ENCODE measurements around the gene ETS1. TPM values are rescaled to one million over a fixed set of nuclear protein-coding genes. Genes with fewer than 3 reads are reported as not detected.

Gene ETS1
- total and polyA plus RNA-seq, 5 donors from 2014 or later, result 489 to 1,033 (median 577) TPM

DNA sequence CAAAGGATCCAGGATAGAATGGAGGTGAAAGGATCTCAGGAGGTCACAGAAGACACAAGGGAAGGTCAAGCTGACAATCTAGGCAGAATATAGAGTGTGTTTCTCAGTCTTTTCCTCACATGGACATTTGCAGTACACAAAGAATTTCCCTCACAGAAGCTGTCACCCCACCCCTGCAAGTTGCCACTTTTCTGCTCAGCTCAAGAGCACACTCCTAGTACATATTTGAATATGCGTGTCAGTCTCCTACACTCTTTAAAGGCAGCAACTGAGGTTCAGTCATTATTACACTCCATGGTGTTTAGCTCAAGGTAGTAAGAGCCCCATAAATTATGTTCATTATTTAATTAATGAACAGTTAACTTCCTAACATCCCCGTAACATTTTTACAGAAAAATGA, 59.1 kb downstream of the ETS1 start:
- Mint-ChIP-seq H3K9me3 (peaks cover 0 to 1% (median 0%) of the 10 kb centered on the region in 7 donors), H3K27me3 (no peaks in the 10 kb centered on the region), H3K27ac (peak overlapping the region; percentile 90 to 99 (median 98)), H3K36me3 (peaks cover 4% of the 10 kb centered on the region), H3K4me3 (peak overlapping the region in 3 of 4 donors; percentile 15 to 74 (median 64)), H3K4me1 (peaks cover 22 to 79% (median 59%) of the 10 kb centered on the region in 4 donors)
- H3K27ac ChIP-seq (ENCODE audit: insufficient read depth, low read length, poor library complexity, severe bottlenecking), result peak overlapping the region; percentile 97
- no peak for ATAC-seq (ENCODE audit: low read depth in 2 of 2)
- H3K9me3 ChIP-seq (ENCODE audit: control insufficient read depth in 2 of 2, low read length in 2 of 2), result no peaks in the 10 kb centered on the region
- peak overlapping the region; percentile 51 for H3K4me3 ChIP-seq (ENCODE audit: low read depth, low read length)
- peak in 1 of 3 donors; percentile 22 for DNase-seq
- H3K4me1 ChIP-seq (ENCODE audit: control insufficient read depth, insufficient read depth, low read length, poor library complexity, severe bottlenecking), result peaks cover 62% of the 10 kb centered on the region
- no peaks in the 10 kb centered on the region for H3K27me3 ChIP-seq (ENCODE audit: control insufficient read depth, insufficient read depth, low read length)
- no peaks in the 10 kb centered on the region for H3K36me3 ChIP-seq (ENCODE audit: control insufficient read depth, insufficient read depth, low read length)

DNA sequence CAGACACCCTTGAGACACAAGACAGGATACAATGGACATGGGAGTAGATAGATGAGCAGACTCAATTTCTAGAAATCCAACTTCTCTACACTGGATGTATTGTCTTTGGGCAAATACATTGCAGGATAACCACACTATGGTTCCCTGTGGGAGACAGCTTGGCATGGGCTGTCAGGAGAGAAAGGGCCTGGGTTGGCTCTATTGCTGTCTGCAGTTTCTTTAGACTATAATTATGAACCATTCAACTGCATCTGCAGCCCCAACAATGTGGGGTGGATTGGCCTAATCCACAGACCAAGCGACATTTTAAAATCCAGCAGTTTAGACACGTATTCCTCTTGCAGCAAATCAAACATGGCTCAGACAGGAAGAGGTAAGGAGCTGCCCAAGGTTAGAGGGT, 60.3 kb downstream of the ETS1 start:
- H3K4me3 Mint-ChIP-seq, result peak overlapping the region; percentile 15 to 74 (median 46)
- peaks cover 4% of the 10 kb centered on the region for H3K36me3 Mint-ChIP-seq
- peak overlapping the region; percentile 90 to 99 (median 98) for H3K27ac Mint-ChIP-seq
- Histone ChIP-seq H3K27ac (ENCODE audit: insufficient read depth, low read length, poor library complexity, severe bottlenecking) (peak overlapping the region; percentile 97), H3K4me3 (ENCODE audit: low read depth, low read length) (peak overlapping the region; percentile 51), H3K27me3 (ENCODE audit: control insufficient read depth, insufficient read depth, low read length) (no peaks in the 10 kb centered on the region), H3K9me3 (ENCODE audit: control insufficient read depth in 2 of 2, low read length in 2 of 2) (no peaks in the 10 kb centered on the region), H3K36me3 (ENCODE audit: control insufficient read depth, insufficient read depth, low read length) (no peaks in the 10 kb centered on the region), H3K4me1 (ENCODE audit: control insufficient read depth, insufficient read depth, low read length, poor library complexity, severe bottlenecking) (peaks cover 69% of the 10 kb centered on the region)
- H3K4me1 Mint-ChIP-seq, result peaks cover 21 to 80% (median 63%) of the 10 kb centered on the region in 4 donors
- ATAC-seq (ENCODE audit: low read depth in 2 of 2) (no peak), DNase-seq (peak in 1 of 3 donors; percentile 19)
- peaks cover 6% of the 10 kb centered on the region for H3K27me3 Mint-ChIP-seq
- H3K9me3 Mint-ChIP-seq, result peaks cover 0 to 1% (median 0%) of the 10 kb centered on the region in 7 donors

- Histone ChIP-seq H3K4me3 (ENCODE audit: low read depth, low read length) (peak overlapping the region; percentile 81), H3K27me3 (ENCODE audit: control insufficient read depth, insufficient read depth, low read length) (no peaks in the 10 kb centered on the region), H3K9me3 (ENCODE audit: control insufficient read depth in 2 of 2, low read length in 2 of 2) (no peaks in the 10 kb centered on the region), H3K4me1 (ENCODE audit: control insufficient read depth, insufficient read depth, low read length, poor library complexity, severe bottlenecking) (peaks cover 69% of the 10 kb centered on the region), H3K36me3 (ENCODE audit: control insufficient read depth, insufficient read depth, low read length) (no peaks in the 10 kb centered on the region), H3K27ac (ENCODE audit: insufficient read depth, low read length, poor library complexity, severe bottlenecking) (peak overlapping the region; percentile 97)
- DNase-seq (peak; percentile 35 to 92 (median 84)), ATAC-seq (ENCODE audit: low read depth in 2 of 2) (peak; percentile 64 to 66)
- peaks cover 12% of the 10 kb centered on the region for H3K36me3 Mint-ChIP-seq
- peaks cover 6% of the 10 kb centered on the region for H3K27me3 Mint-ChIP-seq
- H3K27ac Mint-ChIP-seq, result peak overlapping the region; percentile 90 to 99 (median 98)
- H3K9me3 Mint-ChIP-seq, result peaks cover 0 to 1% (median 0%) of the 10 kb centered on the region in 7 donors
- peaks cover 21 to 76% (median 62%) of the 10 kb centered on the region in 4 donors for H3K4me1 Mint-ChIP-seq
- H3K4me3 Mint-ChIP-seq, result peak overlapping the region; percentile 57 to 86 (median 72)
Observed at GRCh38 chr11:128525411-128526243, 61.7 kb downstream of the ETS1 start.

GRCh38 chr11:128524172-128524571, 63.2 kb downstream of the ETS1 start:
- Mint-ChIP-seq H3K27me3 (peaks cover 6% of the 10 kb centered on the region), H3K4me1 (peaks cover 21 to 62% (median 54%) of the 10 kb centered on the region in 4 donors), H3K36me3 (peaks cover 22% of the 10 kb centered on the region), H3K9me3 (peaks cover 0 to 1% (median 0%) of the 10 kb centered on the region in 7 donors), H3K27ac (peak overlapping the region; percentile 96 to 99 (median 98)), H3K4me3 (peak overlapping the region; percentile 96 to 99 (median 98))
- peaks cover 60% of the 10 kb centered on the region for H3K4me1 ChIP-seq (ENCODE audit: control insufficient read depth, insufficient read depth, low read length, poor library complexity, severe bottlenecking)
- H3K27me3 ChIP-seq (ENCODE audit: control insufficient read depth, insufficient read depth, low read length), result no peaks in the 10 kb centered on the region
- peak overlapping the region; percentile 81 for H3K4me3 ChIP-seq (ENCODE audit: low read depth, low read length)
- H3K36me3 ChIP-seq (ENCODE audit: control insufficient read depth, insufficient read depth, low read length), result peaks cover 13% of the 10 kb centered on the region
- no peaks in the 10 kb centered on the region for H3K9me3 ChIP-seq (ENCODE audit: control insufficient read depth in 2 of 2, low read length in 2 of 2)
- H3K27ac ChIP-seq (ENCODE audit: insufficient read depth, low read length, poor library complexity, severe bottlenecking), result peak overlapping the region; percentile 97
- DNase-seq (no peak), ATAC-seq (ENCODE audit: low read depth in 2 of 2) (no peak)

GRCh38 chr11:128523641-128524040, 63.7 kb downstream of the ETS1 start:
- Histone ChIP-seq H3K27me3 (ENCODE audit: control insufficient read depth, insufficient read depth, low read length) (no peaks in the 10 kb centered on the region), H3K4me1 (ENCODE audit: control insufficient read depth, insufficient read depth, low read length, poor library complexity, severe bottlenecking) (peaks cover 60% of the 10 kb centered on the region), H3K9me3 (ENCODE audit: control insufficient read depth in 2 of 2, low read length in 2 of 2) (no peaks in the 10 kb centered on the region), H3K36me3 (ENCODE audit: control insufficient read depth, insufficient read depth, low read length) (peaks cover 19% of the 10 kb centered on the region), H3K27ac (ENCODE audit: insufficient read depth, low read length, poor library complexity, severe bottlenecking) (peak overlapping the region; percentile 97), H3K4me3 (ENCODE audit: low read depth, low read length) (peak overlapping the region; percentile 81)
- Mint-ChIP-seq H3K4me1 (peaks cover 21 to 57% (median 50%) of the 10 kb centered on the region in 4 donors), H3K9me3 (peaks cover 0 to 1% (median 0%) of the 10 kb centered on the region in 7 donors), H3K27me3 (peaks cover 6% of the 10 kb centered on the region), H3K27ac (peak overlapping the region; percentile 96 to 99 (median 98)), H3K4me3 (peak overlapping the region; percentile 96 to 99 (median 98)), H3K36me3 (peaks cover 28% of the 10 kb centered on the region)
- ATAC-seq (ENCODE audit: low read depth in 2 of 2) (no peak), DNase-seq (no peak)

- peak overlapping the region; percentile 96 to 99 (median 98) for H3K4me3 Mint-ChIP-seq
- peak overlapping the region; percentile 96 to 99 (median 98) for H3K27ac Mint-ChIP-seq
- H3K9me3 Mint-ChIP-seq, result peaks cover 0 to 1% (median 0%) of the 10 kb centered on the region in 7 donors
- peaks cover 21 to 51% (median 44%) of the 10 kb centered on the region in 4 donors for H3K4me1 Mint-ChIP-seq
- ATAC-seq (ENCODE audit: low read depth in 2 of 2) (no peak), DNase-seq (peak; percentile 54 to 72 (median 58))
- Histone ChIP-seq H3K27me3 (ENCODE audit: control insufficient read depth, insufficient read depth, low read length) (no peaks in the 10 kb centered on the region), H3K27ac (ENCODE audit: insufficient read depth, low read length, poor library complexity, severe bottlenecking) (peak overlapping the region; percentile 97), H3K4me1 (ENCODE audit: control insufficient read depth, insufficient read depth, low read length, poor library complexity, severe bottlenecking) (peaks cover 58% of the 10 kb centered on the region), H3K36me3 (ENCODE audit: control insufficient read depth, insufficient read depth, low read length) (peaks cover 24% of the 10 kb centered on the region), H3K9me3 (ENCODE audit: control insufficient read depth in 2 of 2, low read length in 2 of 2) (no peaks in the 10 kb centered on the region), H3K4me3 (ENCODE audit: low read depth, low read length) (peak overlapping the region; percentile 81)
- peaks cover 34% of the 10 kb centered on the region for H3K36me3 Mint-ChIP-seq
- H3K27me3 Mint-ChIP-seq, result peaks cover 6% of the 10 kb centered on the region
Observed at GRCh38 chr11:128522943-128523518, 64.3 kb downstream of the ETS1 start.

DNA sequence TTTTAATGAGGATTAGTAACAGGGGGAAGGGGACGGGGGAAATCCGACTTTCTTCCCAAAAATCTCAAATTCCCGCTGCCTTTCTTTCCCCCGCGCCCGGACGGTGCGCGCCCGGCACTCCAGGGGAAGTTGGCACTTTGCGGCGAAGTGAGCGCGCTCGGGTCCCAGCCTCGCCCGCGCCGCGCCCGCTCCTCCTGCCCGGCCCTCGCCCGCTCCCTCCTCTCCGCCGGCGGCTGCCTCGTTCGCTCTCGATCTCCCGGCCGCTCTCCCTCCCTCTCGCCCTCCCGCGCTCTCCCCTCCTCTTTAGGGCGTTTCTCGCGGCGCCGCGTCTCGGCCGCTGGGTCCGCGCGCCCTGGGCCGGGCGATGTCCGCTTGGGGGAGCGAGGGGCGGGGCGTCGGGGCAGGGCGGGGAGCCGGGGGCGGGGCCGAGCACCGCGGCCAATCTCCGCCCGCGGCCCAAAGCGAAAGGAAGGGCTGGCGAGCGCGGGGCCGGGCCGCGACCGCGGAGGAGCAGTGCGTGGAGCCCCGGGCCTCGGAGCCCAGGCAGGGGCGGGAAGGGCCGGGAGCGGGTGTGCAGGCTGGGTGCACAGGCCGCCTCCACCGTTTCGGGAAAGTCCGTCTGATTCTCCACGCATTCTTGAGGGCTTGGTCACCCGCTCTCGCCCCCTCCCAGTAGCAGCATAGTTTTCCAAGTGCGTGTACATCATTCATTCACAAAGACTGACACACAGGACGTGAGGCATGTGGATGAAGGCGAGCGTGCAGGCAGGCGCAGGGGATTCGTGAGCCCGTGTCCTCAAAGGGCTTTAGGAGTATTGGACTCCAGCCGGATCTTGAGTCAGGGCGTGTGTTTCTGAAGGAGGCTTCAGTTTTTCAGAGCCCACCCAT, 65.1 kb downstream of the ETS1 start:
- H3K9me3 ChIP-seq (ENCODE audit: control insufficient read depth in 2 of 2, low read length in 2 of 2), result no peaks in the 10 kb centered on the region
- Mint-ChIP-seq H3K4me3 (peak overlapping the region; percentile 96 to 99 (median 98)), H3K4me1 (peaks cover 15 to 44% (median 37%) of the 10 kb centered on the region in 4 donors), H3K27me3 (peaks cover 6% of the 10 kb centered on the region), H3K9me3 (peaks cover 0 to 1% (median 0%) of the 10 kb centered on the region in 7 donors), H3K27ac (peak overlapping the region; percentile 96 to 99 (median 98)), H3K36me3 (peaks cover 41% of the 10 kb centered on the region)
- peak; percentile 81 to 95 (median 86) for DNase-seq
- peaks cover 58% of the 10 kb centered on the region for H3K4me1 ChIP-seq (ENCODE audit: control insufficient read depth, insufficient read depth, low read length, poor library complexity, severe bottlenecking)
- no peaks in the 10 kb centered on the region for H3K27me3 ChIP-seq (ENCODE audit: control insufficient read depth, insufficient read depth, low read length)
- peak; percentile 67 to 75 for ATAC-seq (ENCODE audit: low read depth in 2 of 2)
- H3K27ac ChIP-seq (ENCODE audit: insufficient read depth, low read length, poor library complexity, severe bottlenecking), result peak overlapping the region; percentile 97
- H3K36me3 ChIP-seq (ENCODE audit: control insufficient read depth, insufficient read depth, low read length), result peaks cover 31% of the 10 kb centered on the region
- H3K4me3 ChIP-seq (ENCODE audit: low read depth, low read length), result peak overlapping the region; percentile 100

Data from CD4-positive, CD25-positive, alpha-beta regulatory T cell (primary cell).